Thyroid gland (tissue), 4 donors: ENCODE data around the gene ZNF385B.

ENCODE experiments used
- POLR2A ChIP-seq, 2 donors: fragments of 450-650 bp; IDR thresholded peaks; one replicate each; pipeline ENCODE4 v1.6.1; 2017; ENCODE audit warnings: antibody characterized with exemption in 2 of 2, mild to moderate bottlenecking in 2 of 2, moderate library complexity in 1 of 2
- TF ChIP-seq, protein P1 (sequence below), 6 experiments: fragments of 200-600 bp in 3 of 6; fragments of 450-650 bp in 3 of 6; sonication (generic) in 3 of 6; IDR thresholded peaks; one replicate each; pipeline ENCODE4 v1.5.1; 2016 to 2019; ENCODE audit warnings: antibody characterized with exemption in 6 of 6, mild to moderate bottlenecking in 2 of 6, inconsistent platforms in 1 of 6, moderate library complexity in 1 of 6

DNA sequence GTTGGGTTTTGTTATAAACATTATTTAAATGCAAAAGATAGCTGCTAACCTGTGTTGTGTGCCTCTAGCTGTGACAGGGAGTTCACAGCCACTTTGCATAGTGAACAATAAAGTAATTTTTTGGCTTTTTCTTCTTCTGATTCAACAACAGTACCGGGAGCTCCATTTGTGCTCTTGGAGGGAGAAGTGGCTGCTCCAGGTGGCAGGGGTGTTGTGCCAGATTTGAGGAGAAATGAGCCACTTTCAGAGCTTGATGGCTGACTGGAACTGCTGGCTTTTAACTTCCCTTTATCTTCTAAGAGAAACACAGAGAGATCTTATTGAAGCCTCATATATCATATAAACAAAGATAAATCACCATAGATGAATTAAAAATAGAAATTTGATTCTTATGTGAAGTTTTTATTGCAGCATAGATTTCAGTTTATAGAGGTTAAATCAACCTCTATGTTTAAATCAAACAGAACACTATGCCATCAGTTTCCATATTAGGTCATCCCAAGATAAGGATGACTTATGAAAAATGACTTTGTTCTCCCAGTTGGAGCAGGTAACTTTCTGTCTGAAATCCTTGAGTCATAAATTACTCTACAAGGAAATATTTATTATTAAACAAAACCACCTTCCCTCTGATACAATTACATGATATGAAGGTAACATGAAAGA lies 414.8 kb downstream of the ZNF385B start:
- TF ChIP-seq, protein P1, sequence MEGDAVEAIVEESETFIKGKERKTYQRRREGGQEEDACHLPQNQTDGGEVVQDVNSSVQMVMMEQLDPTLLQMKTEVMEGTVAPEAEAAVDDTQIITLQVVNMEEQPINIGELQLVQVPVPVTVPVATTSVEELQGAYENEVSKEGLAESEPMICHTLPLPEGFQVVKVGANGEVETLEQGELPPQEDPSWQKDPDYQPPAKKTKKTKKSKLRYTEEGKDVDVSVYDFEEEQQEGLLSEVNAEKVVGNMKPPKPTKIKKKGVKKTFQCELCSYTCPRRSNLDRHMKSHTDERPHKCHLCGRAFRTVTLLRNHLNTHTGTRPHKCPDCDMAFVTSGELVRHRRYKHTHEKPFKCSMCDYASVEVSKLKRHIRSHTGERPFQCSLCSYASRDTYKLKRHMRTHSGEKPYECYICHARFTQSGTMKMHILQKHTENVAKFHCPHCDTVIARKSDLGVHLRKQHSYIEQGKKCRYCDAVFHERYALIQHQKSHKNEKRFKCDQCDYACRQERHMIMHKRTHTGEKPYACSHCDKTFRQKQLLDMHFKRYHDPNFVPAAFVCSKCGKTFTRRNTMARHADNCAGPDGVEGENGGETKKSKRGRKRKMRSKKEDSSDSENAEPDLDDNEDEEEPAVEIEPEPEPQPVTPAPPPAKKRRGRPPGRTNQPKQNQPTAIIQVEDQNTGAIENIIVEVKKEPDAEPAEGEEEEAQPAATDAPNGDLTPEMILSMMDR (IDR thresholded peaks at IDR 0.05), result no peak
- no peak for TF ChIP-seq POLR2A (IDR thresholded peaks at IDR 0.05)
